ENCODE data around the gene VAV2.

The VAV2 gene

GRCh38 chr9:133890583-133890982 is 101.5 kb downstream of the VAV2 start:
- no peak overlapping the region for H3K4me3 ChIP-seq (ENCODE audit: low read depth, low read length)
- no peak for DNase-seq (ENCODE audit: low read depth)
- TF ChIP-seq CTCF (IDR thresholded peaks at IDR 0.05; ENCODE audit: insufficient read depth, low read depth, low read length, missing control alignments) = no peak

- H3K4me3 ChIP-seq (ENCODE audit: low read depth, low read length) = no peak overlapping the region
- no peak for TF ChIP-seq CTCF (IDR thresholded peaks at IDR 0.05; ENCODE audit: insufficient read depth, low read depth, low read length, missing control alignments)
- no peak for DNase-seq (ENCODE audit: low read depth)
These were observed 102.4 kb downstream of the VAV2 start for GRCh38 chr9:133889584-133890301.

GRCh38 chr9:133888809-133889491 is 103.2 kb downstream of the VAV2 start:
- no peak for DNase-seq (ENCODE audit: low read depth)
- TF ChIP-seq CTCF (IDR thresholded peaks at IDR 0.05; ENCODE audit: insufficient read depth, low read depth, low read length, missing control alignments) = no peak
- no peak overlapping the region for H3K4me3 ChIP-seq (ENCODE audit: low read depth, low read length)

- no peak overlapping the region for H3K4me3 ChIP-seq (ENCODE audit: low read depth, low read length)
- no peak for DNase-seq (ENCODE audit: low read depth)
- no peak for TF ChIP-seq CTCF (IDR thresholded peaks at IDR 0.05; ENCODE audit: insufficient read depth, low read depth, low read length, missing control alignments)
These were observed 103.9 kb downstream of the VAV2 start for GRCh38 chr9:133888048-133888808.

GRCh38 chr9:133887540-133888047 is 104.5 kb downstream of the VAV2 start:
- no peak for DNase-seq (ENCODE audit: low read depth)
- no peak for TF ChIP-seq CTCF (IDR thresholded peaks at IDR 0.05; ENCODE audit: insufficient read depth, low read depth, low read length, missing control alignments)

GRCh38 chr9:133886563-133887501 is 105.3 kb downstream of the VAV2 start:
- no peak overlapping the region for H3K4me3 ChIP-seq (ENCODE audit: low read depth, low read length)
- no peak for TF ChIP-seq CTCF (IDR thresholded peaks at IDR 0.05; ENCODE audit: insufficient read depth, low read depth, low read length, missing control alignments)
- no peak for DNase-seq (ENCODE audit: low read depth)

More at GRCh38 chr9:133887540-133888047, 104.5 kb downstream of the VAV2 start:
- no peak overlapping the region for H3K4me3 ChIP-seq (ENCODE audit: low read depth, low read length)
